Heart left ventricle (tissue), 16 donors: ENCODE results near the gene SMURF1. TPM values are rescaled to one million over a fixed set of nuclear protein-coding genes. Genes with fewer than 3 reads are reported as not detected.
A peak's percentile ranks its signal among the peaks of the same experiment; 100 is the strongest.
"Not testable (repeated sequence)": the region's sequence is repeated elsewhere in the genome, so short reads cannot be mapped to it uniquely, and the experiment has no call there.

ENCODE experiments used
- ATAC-seq, 4 donors: fragments of 200-7000 bp; cut with Tn5 transposase; one replicate each; pipeline ENCODE4 v1.9.1; 2020 to 2022; ENCODE audit warnings: moderate library complexity in 4 of 4, mild to moderate bottlenecking in 3 of 4, moderate number of reproducible peaks in 1 of 4
- DNase-seq, 5 donors: peaks; one replicate each; pipeline ENCODE4 v3.0.0-alpha.2; 2020
- H3K27ac ChIP-seq, 12 donors: fragments of 200-600 bp; sonication (generic) in 4 of 12; one replicate each; pipeline versions ENCODE4 v1.5.0 to v1.8.0; 2016 to 2022; ENCODE audit warnings: mild to moderate bottlenecking in 2 of 12
- H3K27me3 ChIP-seq, 9 donors: fragments of 200-600 bp; sonication (generic) in 2 of 9; one replicate each; pipeline versions ENCODE4 v1.5.1 to v1.8.0; 2016 to 2022; ENCODE audit warnings: mild to moderate bottlenecking in 3 of 9
- H3K36me3 ChIP-seq, 9 donors: fragments of 200-600 bp; sonication (generic) in 2 of 9; one replicate each; pipeline versions ENCODE4 v1.5.0 to v1.8.0; 2018 to 2022; ENCODE audit warnings: mild to moderate bottlenecking in 2 of 9
- H3K4me1 ChIP-seq, 12 donors: fragments of 200-600 bp; sonication (generic) in 4 of 12; one replicate each; pipeline versions ENCODE4 v1.5.0 to v1.8.0; 2016 to 2022; ENCODE audit warnings: mild to moderate bottlenecking in 3 of 12
- H3K4me3 ChIP-seq, 12 donors: fragments of 200-600 bp; sonication (generic) in 4 of 12; one replicate each; pipeline versions ENCODE4 v1.5.0 to v1.8.0; 2017 to 2022; ENCODE audit warnings: mild to moderate bottlenecking in 9 of 12, moderate library complexity in 4 of 12
- H3K9me3 ChIP-seq, 12 donors: fragments of 200-600 bp; sonication (generic) in 4 of 12; one replicate each; pipeline versions ENCODE4 v1.5.0 to v1.8.0; 2016 to 2022; ENCODE audit warnings: mild to moderate bottlenecking in 1 of 12
- POLR2A ChIP-seq, 2 donors: fragments of 450-650 bp; IDR thresholded peaks; one replicate each; pipeline ENCODE4 v1.6.1; 2017; ENCODE audit warnings: antibody characterized with exemption in 2 of 2, mild to moderate bottlenecking in 2 of 2, moderate library complexity in 2 of 2
- WGBS, 4 donors: extraction: QIAGEN DNeasy Blood & Tissue Kit in 2 of 4; methylation state at CpG; one replicate each; pipeline versions ENCODE4 v1.1.5 to v1.1.7; 2013 to 2018; 5-methylcytosine and 5-hydroxymethylcytosine counted together
- intact Hi-C, 10 donors: fragments of 100-400 bp; cut with DNase I; formaldehyde crosslinking; loops; one replicate each; pipeline versions ENCODE4 v1.11.1 to v1.14.2; 2022
- polyA plus RNA-seq, 2 donors: library from polyadenylated mRNA; stranded (reverse); fragments of 200-250 nt; gene quantifications; one replicate each; pipeline ENCODE4 v1.2.3, GENCODE V29; 2013
- total RNA-seq, 9 donors: library from RNA; depleted of rRNA in 2 of 9; stranded (reverse); fragments of >200 nt in 2 of 9; fragmentation: NEBNext Ultra II Directional in 3 of 9; extraction: Animal tissue kit (Norgen Biotek cat#: 25700) in 3 of 9; gene quantifications; one replicate each; pipeline versions ENCODE4 v1.1.0 to v1.2.4, GENCODE V29; 2016 to 2023
- TF ChIP-seq, protein P1 (sequence below), 12 donors: fragments of 200-600 bp; sonication (generic) in 4 of 12; IDR thresholded peaks; one replicate each; pipeline versions ENCODE4 v1.5.0 to v1.8.0; 2018 to 2022; ENCODE audit warnings: antibody characterized with exemption in 12 of 12, mild to moderate bottlenecking in 5 of 12
- donor health status: ischemic (EF 13 %, LVEDD 7.1; RV severe dilation, severe dysfunction).
- donor health status: healthy with polysubstance abuse.
- donor health status: DM: no; HTN: yes; CAD: no.
- donor health status: DM: no; HTN: no; CAD: no.
- donor health status: ischemic (EF 25% LVEDD 6.9; RV normal size, moderate dysfunction).
- donor health status: ischemic (EF 25% LVEDD 5.7; RV mildly dilated, moderate dysfunction).
- donor health status: healthy.
- donor health status: DM: yes; HTN: yes; CAD: no.
- donor health status: ischemic (EF 35%, LVEDD 5.7; RV mildly dilated, moderate dysfunction).
- donor health status: nonischemic (EF 11% LVEDD 7.7; RV severe dilation, severe dysfunction).
- donor health status: DM: yes; HTN: yes; CAD: no.
- donor health status: PGD.
- donor health status: ischemic (EF 29% LVEDD 5.4; RV normal size, mild dysfunction).
- donor health status: nonischemic (EF 23%, LVEDD 6.1; RV moderate dilation, normal function).

The SMURF1 gene
- total and polyA plus RNA-seq, 11 donors: 3.5 to 15.4 (median 12.4) TPM

DNA sequence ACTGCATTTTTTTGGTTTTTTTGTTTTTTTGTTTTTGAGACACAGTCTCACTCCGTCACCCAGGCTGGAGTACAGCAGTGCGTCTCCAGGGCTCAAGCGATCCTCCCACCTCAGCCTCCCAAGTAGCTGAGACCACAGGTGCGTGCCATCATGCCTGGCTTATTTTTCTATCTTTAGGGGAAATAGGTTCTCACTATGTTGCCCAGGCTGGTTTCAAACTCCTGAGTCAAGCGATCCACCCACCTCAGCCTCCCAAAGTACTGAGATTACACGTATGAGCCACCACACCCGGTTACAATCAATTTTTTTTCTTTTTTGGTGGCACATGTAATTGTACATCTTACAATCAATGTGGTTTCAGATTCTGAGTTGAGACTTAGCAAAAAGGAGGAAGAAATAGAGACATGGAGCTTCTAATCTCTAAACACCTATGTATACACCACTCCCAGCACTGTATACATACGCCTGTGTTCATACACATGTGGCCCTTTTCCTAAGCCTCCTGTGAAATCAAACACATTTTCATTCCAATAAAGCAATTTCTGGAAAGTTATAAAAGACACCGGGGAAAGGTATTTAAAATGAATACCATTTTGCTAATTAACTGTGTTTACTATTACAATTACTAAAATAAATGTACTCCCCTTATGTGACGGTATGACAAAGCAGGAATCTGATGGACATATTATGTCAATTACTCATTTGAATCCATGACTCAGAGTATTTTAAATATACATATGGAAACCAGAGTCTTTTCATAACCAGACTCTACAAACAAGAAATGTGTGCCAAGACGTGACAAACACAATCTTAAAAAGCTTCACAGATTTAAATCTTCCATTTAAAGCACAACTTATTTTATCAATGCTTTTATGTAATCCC lies 40.9 kb downstream of the SMURF1 start:
- H3K27ac ChIP-seq: no peak overlapping the region
- H3K4me1 ChIP-seq: peaks cover 0 to 48% (median 8%) of the 10 kb centered on the region in 12 donors
- intact Hi-C loops: loop anchor here in 1 of 10 donors (5.0 kb wide), 1 partner anchor 39 kb away; the partner anchor contains the start of gene SMURF1

DNA sequence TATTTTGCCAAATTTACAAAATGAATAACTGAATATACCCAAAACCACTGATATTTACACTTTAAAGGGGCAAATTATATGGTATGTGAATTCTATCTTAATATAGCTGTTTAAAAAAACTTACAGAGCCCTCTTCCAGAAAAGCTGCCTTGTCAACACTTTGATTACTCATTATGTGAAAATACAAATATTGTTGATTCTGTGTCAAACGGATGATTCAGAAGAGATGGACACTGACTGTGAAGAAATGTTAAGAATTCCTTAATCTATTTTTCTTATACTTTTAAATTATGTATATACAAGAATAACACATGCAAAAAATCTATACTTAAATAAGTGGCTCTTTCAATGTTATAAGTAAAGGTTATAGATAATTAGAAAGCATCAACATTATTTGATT lies 41.5 kb downstream of the SMURF1 start:
- no peak overlapping the region for H3K4me3 ChIP-seq

More for the DNA sequence above, 40.9 kb downstream of the SMURF1 start:
- Histone ChIP-seq H3K9me3 (peaks cover 0 to 15% (median 0%) of the 10 kb centered on the region in 12 donors), H3K27me3 (no peaks in the 10 kb centered on the region), H3K36me3 (no peaks in the 10 kb centered on the region), H3K4me3 (no peak overlapping the region)
- 92 to 95% (median 94%) methylated on average over 11 of the region's 11 CpGs for WGBS, 4 donors
- TF ChIP-seq, protein P1, sequence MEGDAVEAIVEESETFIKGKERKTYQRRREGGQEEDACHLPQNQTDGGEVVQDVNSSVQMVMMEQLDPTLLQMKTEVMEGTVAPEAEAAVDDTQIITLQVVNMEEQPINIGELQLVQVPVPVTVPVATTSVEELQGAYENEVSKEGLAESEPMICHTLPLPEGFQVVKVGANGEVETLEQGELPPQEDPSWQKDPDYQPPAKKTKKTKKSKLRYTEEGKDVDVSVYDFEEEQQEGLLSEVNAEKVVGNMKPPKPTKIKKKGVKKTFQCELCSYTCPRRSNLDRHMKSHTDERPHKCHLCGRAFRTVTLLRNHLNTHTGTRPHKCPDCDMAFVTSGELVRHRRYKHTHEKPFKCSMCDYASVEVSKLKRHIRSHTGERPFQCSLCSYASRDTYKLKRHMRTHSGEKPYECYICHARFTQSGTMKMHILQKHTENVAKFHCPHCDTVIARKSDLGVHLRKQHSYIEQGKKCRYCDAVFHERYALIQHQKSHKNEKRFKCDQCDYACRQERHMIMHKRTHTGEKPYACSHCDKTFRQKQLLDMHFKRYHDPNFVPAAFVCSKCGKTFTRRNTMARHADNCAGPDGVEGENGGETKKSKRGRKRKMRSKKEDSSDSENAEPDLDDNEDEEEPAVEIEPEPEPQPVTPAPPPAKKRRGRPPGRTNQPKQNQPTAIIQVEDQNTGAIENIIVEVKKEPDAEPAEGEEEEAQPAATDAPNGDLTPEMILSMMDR (IDR thresholded peaks at IDR 0.05): no peak
- no peak for TF ChIP-seq POLR2A (IDR thresholded peaks at IDR 0.05)
- no peak for ATAC-seq
- DNase-seq: no peak

DNA sequence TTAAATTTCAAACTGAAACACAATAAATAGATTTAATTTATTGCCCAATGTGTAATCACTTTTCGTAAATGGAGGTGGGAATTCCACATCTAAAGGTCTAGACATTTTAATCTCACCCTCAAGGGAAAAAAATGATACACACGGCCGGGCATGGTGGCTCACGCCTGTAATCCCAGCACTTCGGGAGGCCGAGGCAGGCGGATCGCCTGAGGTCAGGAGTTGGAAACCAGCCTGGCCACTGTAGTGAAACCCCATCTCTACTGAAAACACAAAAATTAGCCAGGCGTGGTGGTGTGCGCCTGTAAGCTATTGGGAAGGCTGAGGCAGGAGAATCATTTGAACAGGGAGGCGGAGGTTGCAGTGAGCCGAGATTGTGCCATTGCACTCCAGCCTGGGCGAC lies 42.4 kb downstream of the SMURF1 start:
- intact Hi-C loops: loop anchor here in 1 of 10 donors (5.0 kb wide), 1 partner anchor 41 kb away; the partner anchor contains the start of gene SMURF1
- H3K9me3 ChIP-seq: peaks cover 0 to 27% (median 5%) of the 10 kb centered on the region in 12 donors
- not testable (repeated sequence) for H3K4me3 ChIP-seq, H3K36me3 ChIP-seq, DNase-seq, ATAC-seq, H3K27ac ChIP-seq, H3K27me3 ChIP-seq
- peaks cover 0 to 40% (median 9%) of the 10 kb centered on the region in 12 donors for H3K4me1 ChIP-seq
- WGBS, 4 donors: 88 to 92% (median 92%) methylated on average over 13 of the region's 13 CpGs

More for the DNA sequence above, 41.5 kb downstream of the SMURF1 start:
- ATAC-seq (no peak), DNase-seq (no peak)
- no peak for TF ChIP-seq POLR2A (IDR thresholded peaks at IDR 0.05)
- TF ChIP-seq, protein P1 (IDR thresholded peaks at IDR 0.05): no peak
- Histone ChIP-seq H3K27me3 (no peaks in the 10 kb centered on the region), H3K27ac (no peak overlapping the region), H3K4me1 (peaks cover 0 to 42% (median 8%) of the 10 kb centered on the region in 12 donors), H3K9me3 (peaks cover 0 to 22% (median 3%) of the 10 kb centered on the region in 12 donors), H3K36me3 (no peaks in the 10 kb centered on the region)
- intact Hi-C loops: loop anchor here in 1 of 10 donors (5.0 kb wide), 1 partner anchor 40 kb away; the partner anchor contains the start of gene SMURF1
- 74 to 83% (median 79%) methylated on average over 1 of the region's 1 CpG for WGBS, 4 donors

DNA sequence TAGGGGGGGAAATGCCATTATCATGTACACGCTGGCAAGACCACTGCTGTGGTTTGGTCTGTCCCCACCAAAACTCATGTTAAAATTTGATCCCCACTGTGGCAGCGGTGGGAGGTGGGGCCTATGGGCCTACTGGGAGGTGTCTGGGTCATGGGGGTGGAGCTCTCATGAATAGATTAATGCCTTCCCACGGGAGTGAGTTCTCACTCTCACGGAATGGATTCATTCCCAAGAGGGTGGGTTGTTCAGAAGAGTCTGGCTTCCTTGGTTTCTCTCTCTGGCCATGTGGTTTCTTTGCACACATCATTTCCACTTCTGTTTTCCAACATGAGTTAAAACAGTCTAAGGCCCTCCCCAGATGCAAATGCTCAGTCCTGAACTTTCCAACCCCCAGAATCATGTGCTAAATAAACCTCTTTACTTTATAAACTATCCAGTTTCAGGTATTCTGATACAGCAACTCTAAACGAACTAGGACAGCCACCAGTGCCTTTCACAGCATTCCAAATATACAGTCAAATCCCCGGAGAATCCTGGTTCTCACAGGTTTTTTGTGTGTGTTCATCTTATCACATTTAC lies 44.3 kb downstream of the SMURF1 start:
- H3K4me3 ChIP-seq: no peak overlapping the region
- H3K4me1 ChIP-seq: peaks cover 0 to 51% (median 19%) of the 10 kb centered on the region in 12 donors

More for the DNA sequence above, 44.3 kb downstream of the SMURF1 start:
- Histone ChIP-seq H3K27ac (peak overlapping the region in 7 of 12 donors; percentile 13 to 61 (median 30)), H3K9me3 (peaks cover 0 to 27% (median 5%) of the 10 kb centered on the region in 12 donors), H3K36me3 (no peaks in the 10 kb centered on the region), H3K27me3 (no peaks in the 10 kb centered on the region)
- intact Hi-C loops: loop anchor here in 2 of 10 donors (5.0 kb wide), 1 partner anchor 43 kb away; the partner anchor contains the start of gene SMURF1 (in 2 of the 2)
- ATAC-seq: peak in 3 of 4 donors; percentile 53 to 70 (median 57)
- DNase-seq: peak in 1 of 5 donors; percentile 39
- TF ChIP-seq POLR2A (IDR thresholded peaks at IDR 0.05): no peak
- WGBS, 4 donors: 78 to 83% (median 79%) methylated on average over 5 to 6 of the region's 6 CpGs
